IMR-90 (cell line): Measurements from ENCODE around the gene CTCFL. TPM values are rescaled to one million over a fixed set of nuclear protein-coding genes. Genes with fewer than 3 reads are reported as not detected.

Experiments used
- ATAC-seq: fragments of 200-7000 bp; cut with Tn5 transposase; 2 replicates; pipeline ENCODE4 v1.9.1; 2020; ENCODE audit warnings: low read depth, mild to moderate bottlenecking, moderate library complexity
- BruUV-seq: library from RNA; stranded (reverse); fragments of 400-500 nt; replicated peaks from 2 replicates; lab custom pipeline; 2021; lab: Mats Ljungman, UMichigan
- CTCF ChIA-PET: fragments of 300-600 bp; formaldehyde crosslinking; extraction: SDS; loops from one replicate; lab custom pipeline; 2021; ENCODE audit warnings: antibody characterized with exemption; lab: Yijun Ruan, JAX
- POLR2A ChIA-PET: fragments of 300-600 bp; sonication (Branson Sonifier 250); formaldehyde crosslinking; loops from one replicate; lab custom pipeline; 2022; ENCODE audit warnings: antibody characterized with exemption; ENCODE audit not compliant: unreplicated experiment; lab: Charles Lee
- DNase-seq: peaks from one replicate; pipeline ENCODE4 v3.0.0; 2013
- H2AFZ ChIP-seq: replicated peaks from 2 replicates; pipeline ENCODE3; 2013; ENCODE audit warnings: low read length, mild to moderate bottlenecking; ENCODE audit not compliant: poor library complexity
- H2AK5ac ChIP-seq: 2 replicates; pipeline ENCODE4 v1.6.1; 2013; ENCODE audit warnings: low read depth, low read length, inconsistent platforms
- H2AK9ac ChIP-seq: replicated peaks from 2 replicates; pipeline ENCODE3; 2013; ENCODE audit warnings: mild to moderate bottlenecking, low read depth, low read length, moderate library complexity; ENCODE audit not compliant: poor library complexity
- H2BK120ac ChIP-seq: 2 replicates; pipeline ENCODE4 v1.6.1; 2013; ENCODE audit warnings: low read depth, low read length, inconsistent platforms
- H2BK15ac ChIP-seq: 3 replicates; pipeline ENCODE4 v1.6.1; 2013; ENCODE audit warnings: low read depth, low read length, inconsistent platforms
- H2BK20ac ChIP-seq: 2 replicates; pipeline ENCODE4 v1.6.1; 2013; ENCODE audit warnings: low read depth, mild to moderate bottlenecking, inconsistent platforms, low read length, moderate library complexity
- H2BK5ac ChIP-seq: 2 replicates; pipeline ENCODE4 v1.6.1; 2013; ENCODE audit warnings: mild to moderate bottlenecking, low read depth, low read length, inconsistent platforms; ENCODE audit not compliant: poor library complexity, severe bottlenecking
- H3K14ac ChIP-seq: replicated peaks from 2 replicates; pipeline ENCODE4 v1.6.1; 2013; ENCODE audit warnings: low read depth, low read length, inconsistent platforms
- H3K18ac ChIP-seq: 2 replicates; pipeline ENCODE4 v1.6.1; 2013; ENCODE audit warnings: low read depth, low read length, control low read depth
- H3K23ac ChIP-seq: 2 replicates; pipeline ENCODE4 v1.6.1; 2013; ENCODE audit warnings: low read depth, low read length, inconsistent platforms
- H3K27ac ChIP-seq: 2 replicates; pipeline ENCODE4 v1.5.1; 2013; ENCODE audit warnings: mild to moderate bottlenecking, control low read depth, low read length; ENCODE audit not compliant: insufficient read depth
- H3K27me3 ChIP-seq: 2 replicates; pipeline ENCODE4 v1.6.1; 2013; ENCODE audit warnings: low read length; ENCODE audit not compliant: control insufficient read depth, insufficient read depth
- H3K36me3 ChIP-seq: 2 replicates; pipeline ENCODE4 v1.6.1; 2013; ENCODE audit warnings: low read length, mixed read lengths; ENCODE audit not compliant: control insufficient read depth, insufficient read depth
- H3K4ac ChIP-seq: 2 replicates; pipeline ENCODE4 v1.6.1; 2013; ENCODE audit warnings: low read depth, low read length, inconsistent platforms
- H3K4me1 ChIP-seq: 2 replicates; pipeline ENCODE4 v1.6.1; 2013; ENCODE audit warnings: low read length, mixed read lengths; ENCODE audit not compliant: control insufficient read depth, insufficient read depth
- H3K4me2 ChIP-seq: 2 replicates; pipeline ENCODE4 v1.6.1; 2013; ENCODE audit warnings: low read depth, mild to moderate bottlenecking, control low read depth, low read length, moderate library complexity
- H3K4me3 ChIP-seq: 2 replicates; pipeline ENCODE4 v1.5.1; 2013; ENCODE audit warnings: low read depth, mild to moderate bottlenecking, control low read depth, low read length, moderate library complexity; ENCODE audit not compliant: insufficient read depth
- H3K56ac ChIP-seq: 2 replicates; pipeline ENCODE4 v1.6.1; 2013; ENCODE audit warnings: low read length, inconsistent platforms; ENCODE audit not compliant: insufficient read depth; ENCODE audit errors: extremely low read depth
- H3K79me1 ChIP-seq, 2 experiments: 2 replicates each; pipeline ENCODE4 v1.6.1; 2013; ENCODE audit warnings: low read length in 2 of 2, inconsistent platforms in 1 of 2, low read depth in 1 of 2
- H3K9ac ChIP-seq: 2 replicates; pipeline ENCODE4 v1.6.1; 2013; ENCODE audit warnings: low read depth, low read length, control low read depth
- H3K9me1 ChIP-seq: 2 replicates; pipeline ENCODE4 v1.6.1; 2013; ENCODE audit warnings: low read length, inconsistent platforms; ENCODE audit not compliant: insufficient read depth
- H3K9me3 ChIP-seq: 2 replicates; pipeline ENCODE4 v1.6.1; 2013; ENCODE audit warnings: low read length; ENCODE audit not compliant: control insufficient read depth, insufficient read depth
- H4K20me1 ChIP-seq: 2 replicates; pipeline ENCODE4 v1.6.1; 2013; ENCODE audit warnings: low read length, inconsistent platforms; ENCODE audit not compliant: insufficient read depth
- H4K5ac ChIP-seq: 2 replicates; pipeline ENCODE4 v1.6.1; 2013; ENCODE audit warnings: mild to moderate bottlenecking, low read depth, low read length, control low read depth
- H4K8ac ChIP-seq, 2 experiments: 2 replicates each; pipeline ENCODE4 v1.6.1; 2013; ENCODE audit warnings: low read depth in 2 of 2, low read length in 2 of 2, control low read depth in 1 of 2, inconsistent platforms in 1 of 2
- H4K91ac ChIP-seq: 2 replicates; pipeline ENCODE4 v1.6.1; 2013; ENCODE audit warnings: low read depth, low read length, inconsistent platforms; ENCODE audit not compliant: insufficient read depth
- BHLHE40 ChIP-seq: fragments of 150-350 bp; IDR thresholded peaks from 2 replicates; pipeline ENCODE4 v1.6.1; 2016; ENCODE audit warnings: mild to moderate bottlenecking, low read depth, low read length
- CEBPB ChIP-seq: IDR thresholded peaks from 2 replicates; pipeline ENCODE4 v1.6.1; 2012; ENCODE audit warnings: low read depth, low read length, improper control_type of control experiment
- MXI1 ChIP-seq: IDR thresholded peaks from 2 replicates; pipeline ENCODE4 v1.6.1; 2012; ENCODE audit warnings: low read depth, mild to moderate bottlenecking, low read length, moderate library complexity, borderline replicate concordance
- SMC3 ChIP-seq: fragments of 150-350 bp; IDR thresholded peaks from 2 replicates; pipeline ENCODE4 v1.6.1; 2016; ENCODE audit warnings: low read depth, mild to moderate bottlenecking, antibody characterized with exemption, low read length, moderate library complexity
- WGBS, 2 experiments: methylation state at CpG; one replicate each; pipeline versions ENCODE4 v1.1.5 to v1.1.7; 2013; ENCODE audit warnings: missing lambda C conversion rate in 2 of 2; ENCODE audit not compliant: insufficient read length in 1 of 2; ENCODE audit errors: extremely low coverage in 2 of 2; 5-methylcytosine and 5-hydroxymethylcytosine counted together
- dilution Hi-C: fragments of 300-500 bp; cut with HindIII; formaldehyde crosslinking; loops from one replicate; pipeline ENCODE4 v1.14.3; 2018; ENCODE audit warnings: low sequenced_read_pairs; ENCODE audit not compliant: unreplicated experiment
- in situ Hi-C: fragments of 300-500 bp; cut with MboI; formaldehyde crosslinking; loops from 3 replicates; pipeline ENCODE4 v1.14.3; 2019; ENCODE audit warnings: low sequenced_read_pairs, inconsistent platforms, mixed read lengths
- intact Hi-C: fragments of 100-400 bp; cut with micrococcal nuclease; formaldehyde crosslinking; loops from 2 replicates; pipeline ENCODE4 v1.10.0; 2022
- polyA plus RNA-seq, 3 experiments: library from polyadenylated mRNA; depleted of rRNA; stranded (reverse); fragments of >200 nt; gene quantifications; 2 replicates each; pipeline ENCODE4 v1.2.3, GENCODE V29; 2012; ENCODE audit warnings: low replicate concordance in 1 of 3
- total RNA-seq: library from RNA; depleted of rRNA; stranded (reverse); fragments of >200 nt; gene quantifications from 2 replicates; pipeline ENCODE4 v1.2.3, GENCODE V29; 2012

The CTCFL gene
- total and polyA plus RNA-seq, 2 of the 4 experiments (the other 2 are of a cell fraction), result not detected

- no TSS peak for BruUV-seq
- ATAC-seq, result no peak
Observed at GRCh38 chr20:57536771-57537724, 12.1 kb upstream of the CTCFL start.

More at GRCh38 chr20:57536771-57537724, 12.1 kb upstream of the CTCFL start:
- no peak overlapping the region for H2AK9ac ChIP-seq
- H3K9me1 ChIP-seq, result no peaks in the 10 kb centered on the region
- ChIA-PET CTCF (no interaction called here), POLR2A (no interaction called here)
- no peak overlapping the region for H2AK5ac ChIP-seq
- H3K18ac ChIP-seq, result no peak overlapping the region
- H3K4me2 ChIP-seq, result no peak overlapping the region
- no peak overlapping the region for H2BK20ac ChIP-seq
- no peak overlapping the region for H3K4ac ChIP-seq
- H3K9ac ChIP-seq, result no peak overlapping the region
- no peak overlapping the region for H4K91ac ChIP-seq
- no peaks in the 10 kb centered on the region for H3K4me1 ChIP-seq
- DNase-seq, result no peak
- dilution Hi-C loops, result no loop called here
- no peak overlapping the region for H2BK120ac ChIP-seq
- in situ Hi-C loops, result no loop called here
- no peaks in the 10 kb centered on the region for H3K9me3 ChIP-seq
- no peak overlapping the region for H3K14ac ChIP-seq
- intact Hi-C loops, result no loop called here
- WGBS, 2 experiments, result 80% methylated on average over 1 of the region's 4 CpGs; no CpG with 5 or more reads in 1 of the 2 experiments
- H2BK5ac ChIP-seq, result no peak overlapping the region
- H3K23ac ChIP-seq, result no peak overlapping the region
- TF ChIP-seq CEBPB (no peak), MXI1 (no peak), SMC3 (no peak), BHLHE40 (no peak)
- no peak overlapping the region for H2BK15ac ChIP-seq
- no peaks in the 10 kb centered on the region for H3K36me3 ChIP-seq
- H2AFZ ChIP-seq, result no peak overlapping the region
- H3K79me1 ChIP-seq, result no peaks in the 10 kb centered on the region
- no peak overlapping the region for H3K56ac ChIP-seq
- peaks cover 2% of the 10 kb centered on the region; the same call in 1 of the 2 replicates for H3K27me3 ChIP-seq
- H3K27ac ChIP-seq, result no peak overlapping the region
- H4K20me1 ChIP-seq, result no peaks in the 10 kb centered on the region
- H4K8ac ChIP-seq, result no peak overlapping the region
- no peak overlapping the region for H4K5ac ChIP-seq
- no peak overlapping the region for H3K4me3 ChIP-seq
